Fibroblast of lung (primary cell): ENCODE data around the gene BDH1.

ENCODE experiments used
- CTCF ChIP-seq, 2 donors: IDR thresholded peaks in 1 of 2; conservative IDR thresholded peaks in 1 of 2; 1 replicate in 1 of 2; 2 replicates in 1 of 2; pipeline ENCODE4 v1.5.1; 2011 to 2012; ENCODE audit warnings: low read length in 2 of 2, control low read depth in 1 of 2, inconsistent platforms in 1 of 2, low read depth in 1 of 2, mild to moderate bottlenecking in 1 of 2
- EZH2 ChIP-seq: IDR thresholded peaks from 2 replicates; pipeline ENCODE4 v1.5.1; 2012; ENCODE audit warnings: low read length, control low read depth, mild to moderate bottlenecking; ENCODE audit errors: missing control alignments

DNA sequence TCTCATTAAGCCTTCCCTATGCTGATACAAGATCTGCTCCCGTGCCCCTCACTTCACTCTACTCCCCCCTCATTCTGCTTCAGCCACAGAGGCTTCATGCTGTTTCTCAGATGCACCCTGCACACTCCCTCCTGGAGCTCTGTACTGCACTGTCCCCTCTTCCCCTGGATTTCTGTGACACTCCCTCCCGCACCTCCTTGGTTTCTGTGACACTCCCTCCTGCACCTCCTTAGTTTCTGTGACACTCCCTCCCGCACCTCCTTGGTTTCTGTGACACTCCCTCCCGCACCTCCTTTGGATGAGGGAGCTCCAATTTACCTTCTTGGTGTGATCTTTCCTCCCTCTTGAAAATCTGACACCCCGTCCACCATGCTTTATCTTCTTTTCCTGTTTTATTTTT is 28.2 kb downstream of the BDH1 start:
- no peak for TF ChIP-seq CTCF (conservative IDR thresholded peaks at IDR 0.05 in 1 of 2, IDR thresholded peaks at IDR 0.05 in 1 of 2; ENCODE audit: low read depth in 1 of 2, low read length in 2 of 2)
- TF ChIP-seq EZH2, result no peak
